ENCODE results near the gene SKIL.

- no peak for TF ChIP-seq CTCF (IDR thresholded peaks at IDR 0.05; ENCODE audit: insufficient read depth, low read length)
- TF ChIP-seq SPI1 (IDR thresholded peaks at IDR 0.05; ENCODE audit: borderline replicate concordance, low read depth): no peak
- no peak for TF ChIP-seq POLR2AphosphoS5 (IDR thresholded peaks at IDR 0.05; ENCODE audit: low read depth)
- no peak for TF ChIP-seq GABPA (IDR thresholded peaks at IDR 0.05; ENCODE audit: low read depth)
- TF ChIP-seq REST (IDR thresholded peaks at IDR 0.05; ENCODE audit: insufficient replicate concordance, low read depth): no peak
These were observed 30.3 kb upstream of the SKIL start for GRCh38 chr3:170327040-170327808.

Measured in HL-60 (cell line).